ENCODE measurements around the gene HEPN1. TPM values are rescaled to one million over a fixed set of nuclear protein-coding genes. Genes with fewer than 3 reads are reported as not detected.

HEPN1 gene
- total RNA-seq, result under 1 TPM in 1 of 2 donors, not detected in 1; 0.51 TPM
- not detected for polyA plus RNA-seq
- long read RNA-seq, donor 1, result 0 reads
- long read RNA-seq, donor 2, partial matches to known transcripts, result 0 of 1 reads
- long read RNA-seq, donor 2, other reads (novel, unspliced or antisense), result 0 of 1 reads

DNA sequence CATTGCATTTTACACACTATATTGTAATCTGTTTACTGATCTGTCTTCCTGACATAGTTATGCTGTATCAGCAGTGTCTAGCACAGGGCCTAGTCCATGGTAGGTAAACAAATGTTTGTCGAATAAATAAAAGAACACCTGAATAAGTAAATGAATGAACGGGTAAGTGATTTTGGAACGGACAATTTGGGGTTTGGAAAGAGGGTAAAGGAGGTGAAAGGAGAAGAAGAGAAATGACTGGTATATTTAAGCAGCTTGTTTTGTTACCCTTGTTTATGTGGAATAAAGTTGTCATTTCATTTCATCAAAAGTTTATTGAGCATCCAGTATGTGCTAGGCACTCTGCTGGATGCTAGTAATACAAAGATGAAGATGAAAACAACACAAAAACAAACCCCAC, at the start of gene HEPN1:
Gene HEPN1, plus strand, starts transcription at position 301 of the 400 bp plus-strand sequence.
- Histone ChIP-seq H3K36me3 (ENCODE audit: control insufficient read depth in 1 of 2, insufficient read depth in 2 of 2, low read length in 1 of 2) (no peaks in the 10 kb centered on the region), H3K4me1 (ENCODE audit: control insufficient read depth in 1 of 2, insufficient read depth in 2 of 2, low read length in 2 of 2) (no peaks in the 10 kb centered on the region), H3K9me3 (ENCODE audit: control insufficient read depth, low read length) (no peaks in the 10 kb centered on the region), H3K27me3 (ENCODE audit: control insufficient read depth in 1 of 2, insufficient read depth in 2 of 2, low read length in 1 of 2) (no peaks in the 10 kb centered on the region), H3K4me3 (ENCODE audit: low read length in 2 of 2) (no peak within 1 kb of the TSS), H3K27ac (ENCODE audit: low read depth in 1 of 2, low read length in 2 of 2) (no peak within 1 kb of the TSS)
- no peak for DNase-seq
- 88 to 89% methylated on average over 3 of the region's 3 CpGs for WGBS, 2 donors
- ATAC-seq (ENCODE audit: low FRiP score), result no peak
- intact Hi-C loops (cut with DNase I), result no loop called here

DNA sequence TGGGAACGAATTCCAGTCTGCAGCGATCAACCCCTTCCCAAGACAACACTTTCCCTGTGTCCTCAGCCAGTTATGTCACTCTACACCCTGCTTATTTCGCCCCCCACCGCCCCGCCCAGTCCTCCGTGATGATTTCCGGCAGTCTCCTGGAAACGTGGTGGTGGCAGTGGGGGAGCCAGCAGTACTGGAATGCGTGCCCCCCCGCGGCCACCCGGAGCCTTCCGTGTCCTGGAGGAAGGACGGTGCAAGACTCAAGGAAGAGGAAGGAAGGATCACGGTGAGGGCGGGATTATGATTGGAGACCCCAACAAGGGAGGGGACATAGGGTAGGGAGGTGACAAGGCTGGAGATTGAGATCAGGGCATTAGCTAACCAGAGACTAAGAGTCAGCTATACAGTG, 49.7 kb upstream of the HEPN1 start:
- Histone ChIP-seq H3K4me1 (ENCODE audit: control insufficient read depth in 1 of 2, insufficient read depth in 2 of 2, low read length in 2 of 2) (no peaks in the 10 kb centered on the region), H3K36me3 (ENCODE audit: control insufficient read depth in 1 of 2, insufficient read depth in 2 of 2, low read length in 1 of 2) (no peaks in the 10 kb centered on the region), H3K4me3 (ENCODE audit: low read length in 2 of 2) (no peak overlapping the region), H3K27me3 (ENCODE audit: control insufficient read depth in 1 of 2, insufficient read depth in 2 of 2, low read length in 1 of 2) (no peaks in the 10 kb centered on the region), H3K9me3 (ENCODE audit: control insufficient read depth, low read length) (no peaks in the 10 kb centered on the region), H3K27ac (ENCODE audit: low read depth in 1 of 2, low read length in 2 of 2) (no peak overlapping the region)
- DNase-seq, result no peak
- intact Hi-C loops (cut with DNase I), result no loop called here
- no peak for ATAC-seq (ENCODE audit: low FRiP score)
- WGBS, 2 donors, result 3% methylated on average over 16 of the region's 16 CpGs

DNA sequence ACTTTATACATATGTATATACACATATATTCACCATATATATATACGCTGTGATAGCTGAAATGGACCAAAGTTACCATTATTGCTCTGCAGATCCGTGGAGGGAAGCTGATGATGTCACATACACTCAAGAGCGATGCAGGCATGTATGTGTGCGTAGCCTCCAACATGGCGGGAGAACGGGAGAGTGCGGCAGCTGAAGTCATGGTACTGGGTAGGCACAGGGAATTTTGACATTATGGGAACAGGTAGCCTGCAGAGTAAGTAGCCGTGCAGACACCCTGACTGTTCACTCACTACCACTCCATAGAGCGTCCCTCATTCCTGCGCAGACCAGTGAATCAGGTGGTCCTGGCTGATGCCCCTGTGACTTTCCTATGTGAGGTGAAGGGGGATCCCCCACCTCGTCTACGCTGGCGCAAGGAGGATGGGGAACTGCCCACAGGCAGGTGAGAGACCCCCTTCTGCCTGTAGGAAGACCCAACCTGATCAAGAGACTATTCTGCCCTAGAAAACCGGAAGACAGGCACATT, 49.1 kb upstream of the HEPN1 start:
- Histone ChIP-seq H3K36me3 (ENCODE audit: control insufficient read depth in 1 of 2, insufficient read depth in 2 of 2, low read length in 1 of 2) (no peaks in the 10 kb centered on the region), H3K9me3 (ENCODE audit: control insufficient read depth, low read length) (no peaks in the 10 kb centered on the region), H3K4me1 (ENCODE audit: control insufficient read depth in 1 of 2, insufficient read depth in 2 of 2, low read length in 2 of 2) (no peaks in the 10 kb centered on the region), H3K27me3 (ENCODE audit: control insufficient read depth in 1 of 2, insufficient read depth in 2 of 2, low read length in 1 of 2) (no peaks in the 10 kb centered on the region), H3K27ac (ENCODE audit: low read depth in 1 of 2, low read length in 2 of 2) (no peak overlapping the region), H3K4me3 (ENCODE audit: low read length in 2 of 2) (no peak overlapping the region)
- intact Hi-C loops (cut with DNase I), result loop anchor here in 1 of 2 donors (10.0 kb wide), 1 partner anchor 455 kb away; no protein-coding TSS in a partner anchor
- ATAC-seq (ENCODE audit: low FRiP score) (no peak), DNase-seq (no peak)
- WGBS, 2 donors, result 46 to 49% methylated on average over 14 of the region's 14 CpGs

DNA sequence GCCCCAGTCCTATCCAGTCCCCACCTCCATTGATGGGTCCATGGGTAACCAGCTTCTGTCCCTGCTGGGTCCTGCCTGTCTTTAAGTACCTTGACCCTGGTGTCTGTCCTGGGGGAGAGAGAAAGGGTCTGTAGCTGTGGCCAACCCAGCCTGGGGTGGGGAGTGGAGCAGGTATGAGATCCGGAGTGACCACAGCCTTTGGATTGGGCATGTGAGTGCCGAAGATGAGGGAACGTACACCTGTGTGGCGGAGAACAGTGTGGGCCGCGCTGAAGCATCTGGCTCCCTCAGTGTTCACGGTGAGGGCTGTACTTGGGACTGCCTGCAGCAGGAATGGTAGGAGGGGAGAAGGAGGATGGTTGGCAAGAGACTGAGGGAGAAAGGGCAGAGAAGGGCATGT, 48.6 kb upstream of the HEPN1 start:
- WGBS, 2 donors, result 40 to 53% methylated on average over 7 of the region's 7 CpGs
- no peak overlapping the region for H3K27ac ChIP-seq (ENCODE audit: low read depth in 1 of 2, low read length in 2 of 2)
- no peak for ATAC-seq (ENCODE audit: low FRiP score)
- no peaks in the 10 kb centered on the region for H3K36me3 ChIP-seq (ENCODE audit: control insufficient read depth in 1 of 2, insufficient read depth in 2 of 2, low read length in 1 of 2)
- H3K27me3 ChIP-seq (ENCODE audit: control insufficient read depth in 1 of 2, insufficient read depth in 2 of 2, low read length in 1 of 2), result no peaks in the 10 kb centered on the region
- no peak for DNase-seq
- no peak overlapping the region for H3K4me3 ChIP-seq (ENCODE audit: low read length in 2 of 2)
- H3K4me1 ChIP-seq (ENCODE audit: control insufficient read depth in 1 of 2, insufficient read depth in 2 of 2, low read length in 2 of 2), result no peaks in the 10 kb centered on the region
- intact Hi-C loops (cut with DNase I), result loop anchor here in 1 of 2 donors (10.0 kb wide), 1 partner anchor 456 kb away; no protein-coding TSS in a partner anchor
- no peaks in the 10 kb centered on the region for H3K9me3 ChIP-seq (ENCODE audit: control insufficient read depth, low read length)

DNA sequence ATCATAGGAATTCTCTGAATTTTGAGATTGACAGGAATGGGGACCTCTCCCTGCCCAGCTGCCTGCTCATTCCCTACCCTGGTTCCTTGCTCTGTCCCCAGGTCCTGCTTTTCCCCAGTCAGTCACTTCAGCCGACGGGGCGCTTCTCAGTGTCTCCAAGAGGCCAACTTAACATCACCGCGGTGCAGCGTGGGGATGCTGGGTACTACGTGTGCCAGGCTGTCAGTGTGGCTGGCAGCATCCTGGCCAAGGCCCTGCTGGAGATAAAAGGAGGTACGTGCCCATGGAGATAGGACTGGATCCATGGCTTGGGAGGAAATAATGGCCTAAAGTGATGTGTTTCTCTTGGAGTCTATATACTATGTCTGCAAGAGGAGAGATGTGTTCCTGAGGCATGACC, 46.8 kb upstream of the HEPN1 start:
- ATAC-seq (ENCODE audit: low FRiP score) (no peak), DNase-seq (no peak)
- no peaks in the 10 kb centered on the region for H3K9me3 ChIP-seq (ENCODE audit: control insufficient read depth, low read length)
- H3K4me3 ChIP-seq (ENCODE audit: low read length in 2 of 2), result no peak overlapping the region
- H3K4me1 ChIP-seq (ENCODE audit: control insufficient read depth in 1 of 2, insufficient read depth in 2 of 2, low read length in 2 of 2), result no peaks in the 10 kb centered on the region
- intact Hi-C loops (cut with DNase I), result loop anchor here in 1 of 2 donors (10.0 kb wide), 1 partner anchor 457 kb away; no protein-coding TSS in a partner anchor
- no peaks in the 10 kb centered on the region for H3K36me3 ChIP-seq (ENCODE audit: control insufficient read depth in 1 of 2, insufficient read depth in 2 of 2, low read length in 1 of 2)
- WGBS, 2 donors, result 33 to 35% methylated on average over 8 of the region's 8 CpGs
- H3K27ac ChIP-seq (ENCODE audit: low read depth in 1 of 2, low read length in 2 of 2), result no peak overlapping the region
- no peaks in the 10 kb centered on the region for H3K27me3 ChIP-seq (ENCODE audit: control insufficient read depth in 1 of 2, insufficient read depth in 2 of 2, low read length in 1 of 2)

DNA sequence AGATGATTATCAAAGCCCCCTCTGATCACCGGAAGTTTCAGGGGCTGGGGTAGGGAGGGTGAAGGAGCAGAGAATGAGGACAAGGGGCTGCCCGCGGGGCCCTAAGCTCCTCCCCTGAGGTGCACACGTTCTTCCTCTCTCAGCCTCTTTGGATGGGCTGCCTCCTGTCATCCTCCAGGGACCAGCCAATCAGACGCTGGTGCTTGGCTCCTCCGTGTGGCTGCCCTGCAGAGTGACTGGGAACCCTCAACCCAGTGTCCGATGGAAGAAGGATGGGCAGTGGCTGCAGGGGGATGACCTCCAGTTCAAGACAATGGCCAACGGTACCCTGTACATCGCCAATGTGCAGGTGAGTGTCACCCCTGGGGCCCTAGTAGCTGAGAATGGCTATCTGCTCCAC, 46.3 kb upstream of the HEPN1 start:
- 26 to 31% methylated on average over 9 of the region's 9 CpGs for WGBS, 2 donors
- no peak overlapping the region for H3K4me3 ChIP-seq (ENCODE audit: low read length in 2 of 2)
- no peak for ATAC-seq (ENCODE audit: low FRiP score)
- no peaks in the 10 kb centered on the region for H3K9me3 ChIP-seq (ENCODE audit: control insufficient read depth, low read length)
- H3K27ac ChIP-seq (ENCODE audit: low read depth in 1 of 2, low read length in 2 of 2), result no peak overlapping the region
- no peaks in the 10 kb centered on the region for H3K4me1 ChIP-seq (ENCODE audit: control insufficient read depth in 1 of 2, insufficient read depth in 2 of 2, low read length in 2 of 2)
- no peak for DNase-seq
- no peaks in the 10 kb centered on the region for H3K36me3 ChIP-seq (ENCODE audit: control insufficient read depth in 1 of 2, insufficient read depth in 2 of 2, low read length in 1 of 2)
- H3K27me3 ChIP-seq (ENCODE audit: control insufficient read depth in 1 of 2, insufficient read depth in 2 of 2, low read length in 1 of 2), result no peaks in the 10 kb centered on the region
- intact Hi-C loops (cut with DNase I), result loop anchor here in 1 of 2 donors (10.0 kb wide), 1 partner anchor 458 kb away; no protein-coding TSS in a partner anchor

DNA sequence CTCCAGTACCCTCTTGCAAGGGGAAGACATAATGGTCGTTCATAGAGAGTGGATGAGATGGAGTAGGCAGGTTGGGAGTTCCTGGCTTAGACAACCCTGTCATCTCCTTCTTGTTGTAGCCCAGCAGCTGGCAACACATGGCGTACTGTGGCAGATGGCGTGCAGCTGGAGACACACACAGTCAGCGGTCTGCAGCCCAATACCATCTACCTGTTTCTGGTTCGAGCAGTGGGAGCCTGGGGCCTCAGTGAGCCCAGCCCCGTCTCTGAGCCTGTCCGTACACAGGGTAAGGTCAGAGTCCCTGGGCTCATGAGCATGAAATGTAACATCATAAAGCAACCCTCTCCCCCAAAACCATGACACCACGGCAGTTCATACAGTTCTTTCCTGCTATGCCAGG, 45.1 kb upstream of the HEPN1 start:
- intact Hi-C loops (cut with DNase I), result loop anchor here in 1 of 2 donors (10.0 kb wide), 1 partner anchor 459 kb away; no protein-coding TSS in a partner anchor
- ATAC-seq (ENCODE audit: low FRiP score), result no peak
- H3K27me3 ChIP-seq (ENCODE audit: control insufficient read depth in 1 of 2, insufficient read depth in 2 of 2, low read length in 1 of 2), result no peaks in the 10 kb centered on the region
- 89 to 92% methylated on average over 8 of the region's 8 CpGs for WGBS, 2 donors
- H3K4me3 ChIP-seq (ENCODE audit: low read length in 2 of 2), result no peak overlapping the region
- H3K36me3 ChIP-seq (ENCODE audit: control insufficient read depth in 1 of 2, insufficient read depth in 2 of 2, low read length in 1 of 2), result no peaks in the 10 kb centered on the region
- H3K9me3 ChIP-seq (ENCODE audit: control insufficient read depth, low read length), result no peaks in the 10 kb centered on the region
- H3K4me1 ChIP-seq (ENCODE audit: control insufficient read depth in 1 of 2, insufficient read depth in 2 of 2, low read length in 2 of 2), result no peaks in the 10 kb centered on the region
- DNase-seq, result no peak
- no peak overlapping the region for H3K27ac ChIP-seq (ENCODE audit: low read depth in 1 of 2, low read length in 2 of 2)

DNA sequence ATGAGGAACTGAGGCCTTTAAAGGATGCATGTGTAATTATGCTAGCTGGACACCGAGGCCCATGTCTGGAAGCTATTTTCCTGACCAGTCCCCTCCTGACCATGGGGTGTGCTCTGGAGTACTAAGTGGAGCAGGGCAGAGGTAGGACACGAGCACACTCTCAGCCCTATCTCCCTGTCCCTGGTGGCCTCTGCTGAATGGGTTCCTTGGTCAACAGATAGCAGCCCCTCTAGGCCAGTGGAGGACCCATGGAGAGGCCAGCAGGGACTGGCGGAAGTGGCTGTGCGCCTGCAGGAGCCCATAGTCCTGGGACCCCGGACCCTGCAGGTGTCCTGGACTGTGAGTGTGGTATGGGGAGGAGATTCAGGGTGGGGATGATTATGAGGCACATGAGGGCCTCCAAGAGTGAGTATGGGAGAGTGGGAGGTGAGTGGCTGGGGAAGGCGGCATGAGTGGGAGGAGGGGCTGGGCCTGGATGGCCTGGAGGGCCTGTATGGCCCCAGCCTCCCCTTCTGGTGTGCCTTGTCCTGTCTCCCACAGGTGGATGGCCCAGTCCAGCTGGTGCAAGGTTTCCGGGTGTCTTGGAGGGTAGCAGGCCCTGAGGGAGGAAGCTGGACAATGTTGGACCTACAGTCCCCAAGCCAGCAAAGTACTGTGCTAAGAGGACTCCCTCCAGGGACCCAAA, 44.3 kb upstream of the HEPN1 start:
- no peak for ATAC-seq (ENCODE audit: low FRiP score)

More for the DNA sequence above, 44.3 kb upstream of the HEPN1 start:
- Histone ChIP-seq H3K4me1 (ENCODE audit: control insufficient read depth in 1 of 2, insufficient read depth in 2 of 2, low read length in 2 of 2) (no peaks in the 10 kb centered on the region), H3K27me3 (ENCODE audit: control insufficient read depth in 1 of 2, insufficient read depth in 2 of 2, low read length in 1 of 2) (no peaks in the 10 kb centered on the region), H3K4me3 (ENCODE audit: low read length in 2 of 2) (no peak overlapping the region), H3K27ac (ENCODE audit: low read depth in 1 of 2, low read length in 2 of 2) (no peak overlapping the region), H3K9me3 (ENCODE audit: control insufficient read depth, low read length) (no peaks in the 10 kb centered on the region), H3K36me3 (ENCODE audit: control insufficient read depth in 1 of 2, insufficient read depth in 2 of 2, low read length in 1 of 2) (no peaks in the 10 kb centered on the region)
- no peak for DNase-seq
- intact Hi-C loops (cut with DNase I), result loop anchor here in 1 of 2 donors (10.0 kb wide), 1 partner anchor 460 kb away; no protein-coding TSS in a partner anchor
- 94 to 95% methylated on average over 7 of the region's 7 CpGs for WGBS, 2 donors
